ENCODE measurements around the gene HSF5. TPM values are rescaled to one million over a fixed set of nuclear protein-coding genes. Genes with fewer than 3 reads are reported as not detected.

The HSF5 gene
- total and polyA plus RNA-seq, 2 of the 13 experiments (the other 11 are each of a cell fraction or from before 2014, with no cell fraction given): not detected

DNA sequence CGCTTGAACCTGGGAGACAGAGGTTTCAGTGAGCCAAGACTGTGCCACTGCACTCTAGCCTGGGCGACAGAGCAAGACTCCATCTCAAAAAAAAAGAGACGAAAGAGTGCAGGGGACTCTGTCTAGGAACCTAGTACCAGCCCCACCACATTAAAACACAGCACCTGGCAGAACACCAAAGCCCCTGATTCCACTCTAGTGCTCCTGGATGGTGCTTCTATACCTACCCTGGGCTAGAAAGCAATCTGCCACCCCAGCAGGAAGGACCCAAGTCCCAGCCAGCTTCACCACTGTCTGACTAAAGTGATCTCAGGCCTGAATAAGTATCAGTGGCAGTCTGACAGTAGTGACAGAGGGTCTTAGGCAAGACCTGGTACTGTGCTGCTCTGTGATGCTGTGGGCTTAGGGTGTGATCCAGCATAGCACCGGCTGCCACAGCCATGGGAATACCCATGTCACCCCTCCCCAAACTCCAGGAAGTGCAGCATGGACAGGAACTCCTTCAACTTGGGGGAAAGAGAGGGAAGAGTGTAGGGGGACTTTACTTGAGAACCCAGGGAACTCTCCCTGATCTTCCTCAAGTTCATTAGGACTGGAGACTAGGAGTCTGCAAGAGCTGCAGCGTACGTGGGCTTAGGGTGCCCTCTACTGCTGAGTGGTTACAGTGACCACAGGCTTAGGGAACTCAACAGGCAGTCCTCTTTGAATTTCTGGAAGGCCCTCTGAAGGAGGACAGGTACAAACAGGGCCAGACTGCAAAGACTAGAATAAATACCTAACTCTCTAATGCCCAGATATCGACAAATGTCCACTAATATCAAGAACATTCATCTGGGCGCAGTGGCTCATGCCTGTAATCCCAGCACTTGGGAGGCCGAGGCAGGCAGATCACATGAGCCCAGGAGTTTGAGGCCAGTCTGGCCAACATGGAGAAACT, 40.9 kb downstream of the HSF5 start (continued):
- TF ChIP-seq EP300 (IDR thresholded peaks at IDR 0.05; ENCODE audit: low read depth in 2 of 2, low read length in 2 of 2) (peak in 1 of 2 experiments; percentile 9; a peak in 1 of 4 replicates), EP300 (CRISPR knock-in tag; IDR thresholded peaks at IDR 0.05; ENCODE audit: borderline replicate concordance) (0 out of 2 replicates have a peak, but pooled peaks have one; percentile 48), FOSL2 (CRISPR knock-in tag; IDR thresholded peaks at IDR 0.05) (peak; percentile 26; the same call in 1 of the 2 replicates), SIX1 (CRISPR knock-in tag; IDR thresholded peaks at IDR 0.05; ENCODE audit: borderline replicate concordance) (no peak), KDM2A (CRISPR knock-in tag; IDR thresholded peaks at IDR 0.05; ENCODE audit: borderline replicate concordance, low read depth) (peak; percentile 67), PPARG (CRISPR knock-in tag; conservative IDR thresholded peaks at IDR 0.05) (peak; percentile 39; the same call in 1 of the 2 replicates), NBN (conservative IDR thresholded peaks at IDR 0.05) (no peak), BORCS8-MEF2B (CRISPR knock-in tag; IDR thresholded peaks at IDR 0.05) (peak; percentile 50; the same call in 1 of the 2 replicates), ZNF430 (CRISPR knock-in tag; IDR thresholded peaks at IDR 0.05) (no peak), FOSL1 (CRISPR knock-in tag; IDR thresholded peaks at IDR 0.05; ENCODE audit: borderline replicate concordance) (no peak), ZNF891 (CRISPR knock-in tag; IDR thresholded peaks at IDR 0.05) (no peak), ELF1 (CRISPR knock-in tag; IDR thresholded peaks at IDR 0.05) (peak; percentile 27; the same call in 1 of the 2 replicates), SMAD3 (CRISPR knock-in tag; IDR thresholded peaks at IDR 0.05) (peak; percentile 61; the same call in 1 of the 2 replicates), ZBTB42 (CRISPR knock-in tag; IDR thresholded peaks at IDR 0.05) (no peak), SALL1 (CRISPR knock-in tag; IDR thresholded peaks at IDR 0.05) (peak; percentile 36; the same call in 1 of the 2 replicates), PHF20 (CRISPR knock-in tag; IDR thresholded peaks at IDR 0.05) (no peak), MAF1 (CRISPR knock-in tag; IDR thresholded peaks at IDR 0.05; ENCODE audit: borderline replicate concordance) (no peak), ZNF547 (CRISPR knock-in tag; IDR thresholded peaks at IDR 0.05) (0 out of 2 replicates have a peak, but pooled peaks have one; percentile 35), CHCHD3 (CRISPR knock-in tag; IDR thresholded peaks at IDR 0.05) (no peak)
- TF ChIP-seq, protein P1, sequence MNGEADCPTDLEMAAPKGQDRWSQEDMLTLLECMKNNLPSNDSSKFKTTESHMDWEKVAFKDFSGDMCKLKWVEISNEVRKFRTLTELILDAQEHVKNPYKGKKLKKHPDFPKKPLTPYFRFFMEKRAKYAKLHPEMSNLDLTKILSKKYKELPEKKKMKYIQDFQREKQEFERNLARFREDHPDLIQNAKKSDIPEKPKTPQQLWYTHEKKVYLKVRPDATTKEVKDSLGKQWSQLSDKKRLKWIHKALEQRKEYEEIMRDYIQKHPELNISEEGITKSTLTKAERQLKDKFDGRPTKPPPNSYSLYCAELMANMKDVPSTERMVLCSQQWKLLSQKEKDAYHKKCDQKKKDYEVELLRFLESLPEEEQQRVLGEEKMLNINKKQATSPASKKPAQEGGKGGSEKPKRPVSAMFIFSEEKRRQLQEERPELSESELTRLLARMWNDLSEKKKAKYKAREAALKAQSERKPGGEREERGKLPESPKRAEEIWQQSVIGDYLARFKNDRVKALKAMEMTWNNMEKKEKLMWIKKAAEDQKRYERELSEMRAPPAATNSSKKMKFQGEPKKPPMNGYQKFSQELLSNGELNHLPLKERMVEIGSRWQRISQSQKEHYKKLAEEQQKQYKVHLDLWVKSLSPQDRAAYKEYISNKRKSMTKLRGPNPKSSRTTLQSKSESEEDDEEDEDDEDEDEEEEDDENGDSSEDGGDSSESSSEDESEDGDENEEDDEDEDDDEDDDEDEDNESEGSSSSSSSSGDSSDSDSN (CRISPR knock-in tag; IDR thresholded peaks at IDR 0.05): no peak
- TF ChIP-seq, protein P2, sequence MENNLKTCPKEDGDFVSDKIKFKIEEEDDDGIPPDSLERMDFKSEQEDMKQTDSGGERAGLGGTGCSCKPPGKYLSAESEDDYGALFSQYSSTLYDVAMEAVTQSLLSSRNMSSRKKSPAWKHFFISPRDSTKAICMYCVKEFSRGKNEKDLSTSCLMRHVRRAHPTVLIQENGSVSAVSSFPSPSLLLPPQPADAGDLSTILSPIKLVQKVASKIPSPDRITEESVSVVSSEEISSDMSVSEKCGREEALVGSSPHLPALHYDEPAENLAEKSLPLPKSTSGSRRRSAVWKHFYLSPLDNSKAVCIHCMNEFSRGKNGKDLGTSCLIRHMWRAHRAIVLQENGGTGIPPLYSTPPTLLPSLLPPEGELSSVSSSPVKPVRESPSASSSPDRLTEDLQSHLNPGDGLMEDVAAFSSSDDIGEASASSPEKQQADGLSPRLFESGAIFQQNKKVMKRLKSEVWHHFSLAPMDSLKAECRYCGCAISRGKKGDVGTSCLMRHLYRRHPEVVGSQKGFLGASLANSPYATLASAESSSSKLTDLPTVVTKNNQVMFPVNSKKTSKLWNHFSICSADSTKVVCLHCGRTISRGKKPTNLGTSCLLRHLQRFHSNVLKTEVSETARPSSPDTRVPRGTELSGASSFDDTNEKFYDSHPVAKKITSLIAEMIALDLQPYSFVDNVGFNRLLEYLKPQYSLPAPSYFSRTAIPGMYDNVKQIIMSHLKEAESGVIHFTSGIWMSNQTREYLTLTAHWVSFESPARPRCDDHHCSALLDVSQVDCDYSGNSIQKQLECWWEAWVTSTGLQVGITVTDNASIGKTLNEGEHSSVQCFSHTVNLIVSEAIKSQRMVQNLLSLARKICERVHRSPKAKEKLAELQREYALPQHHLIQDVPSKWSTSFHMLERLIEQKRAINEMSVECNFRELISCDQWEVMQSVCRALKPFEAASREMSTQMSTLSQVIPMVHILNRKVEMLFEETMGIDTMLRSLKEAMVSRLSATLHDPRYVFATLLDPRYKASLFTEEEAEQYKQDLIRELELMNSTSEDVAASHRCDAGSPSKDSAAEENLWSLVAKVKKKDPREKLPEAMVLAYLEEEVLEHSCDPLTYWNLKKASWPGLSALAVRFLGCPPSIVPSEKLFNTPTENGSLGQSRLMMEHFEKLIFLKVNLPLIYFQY (CRISPR knock-in tag; IDR thresholded peaks at IDR 0.05; ENCODE audit: borderline replicate concordance): 0 out of 2 replicates have a peak, but pooled peaks have one; percentile 25
- TF ChIP-seq, protein P3, sequence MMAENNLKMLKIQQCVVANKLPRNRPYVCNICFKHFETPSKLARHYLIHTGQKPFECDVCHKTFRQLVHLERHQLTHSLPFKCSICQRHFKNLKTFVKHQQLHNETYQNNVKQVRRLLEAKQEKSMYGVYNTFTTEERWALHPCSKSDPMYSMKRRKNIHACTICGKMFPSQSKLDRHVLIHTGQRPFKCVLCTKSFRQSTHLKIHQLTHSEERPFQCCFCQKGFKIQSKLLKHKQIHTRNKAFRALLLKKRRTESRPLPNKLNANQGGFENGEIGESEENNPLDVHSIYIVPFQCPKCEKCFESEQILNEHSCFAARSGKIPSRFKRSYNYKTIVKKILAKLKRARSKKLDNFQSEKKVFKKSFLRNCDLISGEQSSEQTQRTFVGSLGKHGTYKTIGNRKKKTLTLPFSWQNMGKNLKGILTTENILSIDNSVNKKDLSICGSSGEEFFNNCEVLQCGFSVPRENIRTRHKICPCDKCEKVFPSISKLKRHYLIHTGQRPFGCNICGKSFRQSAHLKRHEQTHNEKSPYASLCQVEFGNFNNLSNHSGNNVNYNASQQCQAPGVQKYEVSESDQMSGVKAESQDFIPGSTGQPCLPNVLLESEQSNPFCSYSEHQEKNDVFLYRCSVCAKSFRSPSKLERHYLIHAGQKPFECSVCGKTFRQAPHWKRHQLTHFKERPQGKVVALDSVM (CRISPR knock-in tag; IDR thresholded peaks at IDR 0.05): no peak

Data from HepG2 (cell line).